D341Med (cell line): ENCODE data around the gene ZNF326.
"Not testable (repeated sequence)": the region's sequence is repeated elsewhere in the genome, so short reads cannot be mapped to it uniquely, and the experiment has no call there.

ENCODE experiments used
- DNase-seq: peaks from one replicate; pipeline ENCODE4 v3.0.0; 2012; ENCODE audit warnings: low spot score

Gene ZNF326

DNA sequence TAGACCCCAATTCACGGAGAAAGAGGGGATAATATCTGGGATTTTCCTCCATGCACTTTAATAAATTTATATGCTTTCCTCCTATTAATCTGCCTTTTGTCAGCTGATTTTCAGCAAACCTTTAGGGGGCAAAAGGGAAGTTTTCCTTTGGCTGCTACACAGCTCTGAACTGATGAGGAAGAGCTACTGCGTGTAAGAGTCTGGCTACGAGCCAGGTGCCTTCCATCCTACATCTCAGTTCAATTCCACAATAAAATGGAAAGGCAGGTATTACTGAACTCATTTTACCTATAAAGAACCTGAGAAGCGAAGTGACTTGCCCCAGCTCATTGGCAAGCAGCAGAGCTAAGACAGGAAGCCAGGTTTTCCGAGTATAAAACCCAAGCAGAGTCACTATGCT lies 28.3 kb upstream of the ZNF326 start:
- DNase-seq: no peak

DNA sequence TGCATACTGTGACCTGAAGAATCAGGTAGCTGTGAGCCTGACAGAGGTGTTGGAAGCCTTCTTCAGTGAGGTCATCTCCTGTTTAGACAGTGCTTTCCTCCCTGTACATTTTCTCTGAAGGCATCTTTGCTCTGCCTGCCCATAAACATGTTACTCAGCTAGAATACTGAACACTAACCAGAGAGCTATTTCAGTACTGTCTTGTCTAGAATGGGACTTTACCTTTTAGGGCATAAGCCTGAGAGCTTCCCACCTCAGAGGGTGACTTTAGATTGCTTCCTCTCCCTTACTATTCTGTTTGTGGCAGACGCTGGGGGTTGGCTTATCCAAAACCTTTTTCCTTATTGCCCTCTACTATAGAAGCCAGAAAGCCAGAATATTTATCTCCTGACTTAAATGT lies 23.3 kb upstream of the ZNF326 start:
- DNase-seq: no peak

GRCh38 chr1:89972024-89972423 lies 22.9 kb upstream of the ZNF326 start:
- DNase-seq: no peak

- no peak for DNase-seq
These were observed 21.3 kb upstream of the ZNF326 start for GRCh38 chr1:89973471-89974127.

DNA sequence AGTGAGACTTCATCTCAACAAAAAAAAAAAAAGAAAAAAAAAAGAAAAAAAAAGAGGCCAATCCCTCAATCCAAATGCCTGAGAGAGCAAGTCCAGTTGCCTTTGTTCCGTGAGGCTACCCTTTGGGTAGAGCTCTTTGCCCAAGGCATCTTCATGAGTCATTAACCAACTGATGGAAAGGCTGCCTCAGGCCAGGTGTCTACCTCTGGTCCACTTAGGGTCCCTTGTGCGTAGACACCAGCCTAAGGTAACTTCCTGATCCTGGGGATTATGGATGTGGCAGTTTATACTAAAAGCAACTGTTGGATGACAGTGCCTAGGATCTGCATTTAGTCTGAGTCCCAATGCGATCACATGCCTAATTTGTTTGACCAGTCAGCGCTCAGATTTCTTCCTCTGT lies 20.7 kb upstream of the ZNF326 start:
- no peak for DNase-seq

- no peak for DNase-seq
These were observed 20.0 kb upstream of the ZNF326 start for GRCh38 chr1:89974696-89975470.

- no peak for DNase-seq
These were observed 19.3 kb upstream of the ZNF326 start for GRCh38 chr1:89975540-89976125.

DNA sequence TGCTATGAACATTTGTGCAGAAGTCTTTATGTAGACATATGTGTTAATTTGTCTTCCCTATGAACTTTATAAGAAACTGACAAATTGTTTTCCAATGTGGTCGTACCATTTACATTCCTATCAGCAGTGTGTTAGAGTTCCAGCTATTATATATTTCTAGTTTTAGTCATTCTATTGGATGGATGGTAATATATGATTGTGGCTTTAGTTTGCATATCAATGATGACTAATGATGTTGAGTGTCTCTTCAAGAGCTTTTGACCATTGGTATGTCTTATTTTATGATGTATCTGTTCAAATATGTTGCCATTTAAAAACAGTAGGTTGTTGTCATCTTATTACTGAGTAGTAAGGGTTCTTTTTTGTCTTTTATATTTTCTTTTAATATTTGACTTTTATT lies 16.2 kb upstream of the ZNF326 start:
- no peak for DNase-seq

- DNase-seq: no peak
These were observed 14.3 kb upstream of the ZNF326 start for GRCh38 chr1:89980605-89981004.

GRCh38 chr1:89982846-89983245 lies 12.1 kb upstream of the ZNF326 start:
- DNase-seq: not testable (repeated sequence)

DNA sequence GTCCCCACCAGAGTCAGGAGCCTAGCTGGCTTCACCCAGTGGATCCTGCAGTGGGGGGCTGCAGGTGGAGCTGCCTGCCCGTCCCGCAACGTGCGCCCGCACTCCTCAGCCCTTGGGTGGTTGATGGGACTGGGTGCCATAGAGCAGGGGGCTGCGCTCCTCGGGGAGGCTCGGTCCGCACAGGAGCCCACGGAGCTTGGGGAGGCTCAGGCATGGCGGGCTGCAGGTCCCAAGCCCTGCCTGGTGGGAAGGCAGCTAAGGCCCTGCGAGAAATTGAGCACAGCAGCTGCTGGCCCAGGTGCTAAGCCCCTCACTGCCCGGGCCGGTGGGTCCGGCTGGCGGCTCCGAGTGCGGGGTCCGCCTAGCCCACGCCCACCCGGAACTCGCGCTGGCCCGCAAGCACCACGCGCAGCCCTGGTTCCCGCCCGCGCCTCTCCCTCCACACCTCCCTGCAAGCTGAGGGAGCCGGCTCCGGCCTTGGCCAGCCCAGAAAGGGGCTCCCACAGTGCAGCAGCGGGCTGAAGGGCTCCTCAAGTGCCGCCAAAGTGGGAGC lies 10.3 kb upstream of the ZNF326 start:
- DNase-seq: not testable (repeated sequence)

DNA sequence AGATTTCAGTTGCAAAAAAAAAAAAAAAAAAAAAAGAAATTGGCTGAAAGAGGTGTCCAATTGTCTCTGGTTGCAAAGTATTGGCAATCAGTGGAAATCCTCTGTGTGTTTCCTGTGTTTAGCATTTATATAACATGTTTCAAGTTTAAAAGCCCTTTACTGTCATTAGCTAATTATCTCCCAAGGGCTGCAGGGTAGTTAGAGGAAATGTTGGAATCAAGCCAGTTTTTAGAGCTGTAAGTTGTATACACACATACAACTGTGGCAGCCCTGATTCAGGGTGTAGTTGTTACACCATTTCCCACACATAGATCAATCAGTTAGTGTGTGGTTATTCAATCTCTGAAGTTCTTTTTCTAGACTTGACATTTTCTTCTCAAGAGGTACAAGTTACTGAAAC lies 8.9 kb upstream of the ZNF326 start:
- no peak for DNase-seq

GRCh38 chr1:89987159-89987819 lies 7.6 kb upstream of the ZNF326 start:
- peak; percentile 40 for DNase-seq

DNA sequence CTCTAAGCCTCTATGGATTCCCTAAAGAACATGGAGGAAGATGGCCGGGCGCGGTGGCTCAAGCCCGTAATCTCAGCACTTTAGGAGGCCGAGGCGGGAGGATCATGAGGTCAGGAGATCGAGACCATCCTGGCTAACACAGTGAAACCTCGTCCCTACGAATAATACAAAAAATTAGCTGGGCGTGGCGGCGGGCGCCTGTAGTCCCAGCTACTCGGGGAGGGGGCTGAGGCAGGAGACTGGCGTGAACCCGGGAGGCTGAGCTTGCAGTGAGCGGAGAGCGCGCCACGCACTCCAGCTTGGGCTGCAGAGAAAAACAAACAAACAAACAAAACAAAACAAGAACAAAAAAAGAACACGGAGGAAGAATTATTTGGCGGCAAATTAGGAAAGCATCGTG lies 5.8 kb upstream of the ZNF326 start:
- DNase-seq: no peak

DNA sequence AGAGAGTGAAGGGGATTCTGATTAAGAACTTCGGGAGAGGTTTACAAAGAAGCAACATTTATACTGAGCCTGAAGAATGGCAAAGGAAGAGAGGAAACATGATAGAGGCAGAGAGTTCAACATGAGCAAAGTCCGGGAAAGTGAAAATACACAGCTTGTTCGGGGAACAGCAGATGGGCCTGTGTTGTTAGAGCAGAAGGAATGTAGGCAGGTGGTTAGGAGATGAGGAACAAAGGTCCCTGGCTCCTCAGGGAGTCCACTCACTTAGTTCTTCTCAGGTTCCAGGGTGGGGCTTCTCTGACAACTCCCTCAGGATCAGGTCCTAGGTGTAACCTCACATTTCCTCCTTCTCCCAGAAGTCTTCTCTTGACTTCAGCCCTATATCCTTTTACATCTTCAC lies 5.1 kb upstream of the ZNF326 start:
- DNase-seq: no peak

DNA sequence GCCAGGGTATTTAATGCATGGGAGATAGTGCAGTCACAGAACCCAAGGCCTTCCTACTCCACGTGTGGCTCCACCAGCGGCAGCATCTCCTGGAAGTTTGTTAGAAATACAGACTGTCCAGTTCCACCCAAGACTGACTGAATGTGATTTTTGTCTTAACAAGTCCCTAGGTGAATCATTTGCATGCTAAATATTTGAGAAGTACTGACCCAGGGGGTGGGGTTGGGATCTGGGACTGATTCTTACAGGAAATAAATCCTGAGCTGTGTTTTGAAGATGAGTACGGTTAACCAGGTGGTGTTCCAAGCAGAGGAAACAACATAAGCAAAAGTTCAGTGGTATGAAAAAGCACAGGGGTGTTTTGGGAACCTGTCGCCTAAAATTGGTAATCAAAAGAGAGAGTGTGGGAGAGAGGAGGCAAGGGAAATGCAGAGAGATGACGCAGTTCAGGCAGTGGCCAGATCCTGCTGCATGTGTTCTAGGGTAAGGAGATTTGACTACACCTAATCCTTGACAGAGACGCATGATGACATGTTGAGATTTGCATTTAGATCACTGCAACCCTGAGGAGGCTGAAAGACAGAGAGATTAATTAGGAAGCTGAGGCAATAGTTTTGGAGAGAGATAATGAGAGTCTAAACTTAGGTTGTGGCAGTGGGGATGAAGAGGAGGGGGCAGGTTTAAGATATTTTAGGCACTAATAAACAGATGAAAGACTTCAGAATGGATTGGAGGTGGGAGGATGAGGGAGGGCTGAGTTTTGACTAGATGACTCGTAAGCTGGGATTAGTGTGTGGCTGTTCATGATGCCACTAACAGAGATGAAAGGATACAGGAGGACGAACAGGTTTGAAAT lies 3.7 kb upstream of the ZNF326 start:
- DNase-seq: peak; percentile 48

- no peak for DNase-seq
These were observed 1.4 kb upstream of the ZNF326 start for GRCh38 chr1:89993541-89993940.

- DNase-seq: no peak
These were observed 592 bp upstream of the ZNF326 start for GRCh38 chr1:89994231-89994804.

- no peak for DNase-seq
These were observed 914 bp downstream of the ZNF326 start for GRCh38 chr1:89995598-89996449.

DNA sequence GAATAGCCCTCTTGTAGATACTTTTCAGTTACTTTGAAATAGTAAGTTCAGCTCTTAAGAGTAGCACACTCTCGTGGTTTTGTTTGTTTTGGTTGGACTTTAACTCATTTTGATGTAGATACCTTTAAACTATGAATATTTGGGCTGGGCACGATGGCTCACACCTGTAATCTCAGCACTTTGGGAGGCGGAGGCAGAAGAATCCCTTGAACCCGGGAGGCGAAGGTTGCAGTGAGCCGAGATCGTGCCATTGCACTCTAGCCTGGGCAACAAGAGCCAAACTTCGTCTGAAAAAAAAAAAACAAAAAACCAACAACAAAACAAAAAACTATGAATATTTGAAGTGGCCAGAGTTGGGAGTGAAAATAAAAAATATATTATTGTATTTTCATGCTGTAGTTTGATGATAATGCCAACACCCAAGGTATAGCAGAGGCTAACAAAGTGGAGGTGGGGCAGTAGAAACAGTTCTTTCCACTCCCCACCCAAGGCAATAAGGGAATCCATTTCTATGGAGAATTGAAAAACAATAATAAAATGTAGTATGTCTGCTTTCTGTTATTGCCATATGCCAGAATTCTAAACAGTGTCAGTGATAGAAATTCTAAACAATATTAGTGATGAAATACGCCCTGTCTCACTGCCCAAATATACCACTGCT lies 1.7 kb downstream of the ZNF326 start:
- DNase-seq: no peak
